Measurements from ENCODE around the gene ZNF41.

Gene ZNF41

GRCh38 chrX:47475476-47475875 lies 7.5 kb downstream of the ZNF41 start:
- POLR2A ChIA-PET (ENCODE audit: low non-redundant PET), result no interaction called here

GRCh38 chrX:47467106-47467505 lies 15.9 kb downstream of the ZNF41 start:
- no peak for DNase-seq (ENCODE audit: low spot score)
- POLR2A ChIA-PET (ENCODE audit: low non-redundant PET), result no interaction called here
- H3K27ac ChIP-seq, result no peak overlapping the region
- CTCF ChIA-PET, result no interaction called here
- no peak for TF ChIP-seq CTCF (conservative IDR thresholded peaks at IDR 0.05; ENCODE audit: low read depth)

More at GRCh38 chrX:47475476-47475875, 7.5 kb downstream of the ZNF41 start:
- H3K27ac ChIP-seq, result no peak overlapping the region
- no peak for TF ChIP-seq CTCF (conservative IDR thresholded peaks at IDR 0.05; ENCODE audit: low read depth)
- no peak for DNase-seq (ENCODE audit: low spot score)
- CTCF ChIA-PET, result no interaction called here

- ChIA-PET CTCF (no interaction called here), POLR2A (ENCODE audit: low non-redundant PET) (no interaction called here)
- H3K27ac ChIP-seq, result no peak overlapping the region
- no peak for TF ChIP-seq CTCF (conservative IDR thresholded peaks at IDR 0.05; ENCODE audit: low read depth)
- DNase-seq (ENCODE audit: low spot score), result no peak
These were observed 22.5 kb downstream of the ZNF41 start for GRCh38 chrX:47460561-47460960.

- CTCF ChIA-PET, result no interaction called here
- POLR2A ChIA-PET (ENCODE audit: low non-redundant PET), result no interaction called here
- DNase-seq (ENCODE audit: low spot score), result no peak
These were observed 24.5 kb downstream of the ZNF41 start for GRCh38 chrX:47458528-47458927.

GRCh38 chrX:47456080-47456479 lies 26.9 kb downstream of the ZNF41 start:
- POLR2A ChIA-PET (ENCODE audit: low non-redundant PET), result no interaction called here
- TF ChIP-seq CTCF (conservative IDR thresholded peaks at IDR 0.05; ENCODE audit: low read depth), result no peak
- CTCF ChIA-PET, result no interaction called here
- DNase-seq (ENCODE audit: low spot score), result no peak
- H3K27ac ChIP-seq, result no peak overlapping the region

More at GRCh38 chrX:47458528-47458927, 24.5 kb downstream of the ZNF41 start:
- no peak overlapping the region for H3K27ac ChIP-seq
- no peak for TF ChIP-seq CTCF (conservative IDR thresholded peaks at IDR 0.05; ENCODE audit: low read depth)

GRCh38 chrX:47452112-47452511 lies 30.9 kb downstream of the ZNF41 start:
- H3K27ac ChIP-seq, result no peak overlapping the region
- CTCF ChIA-PET, result interaction anchor here (1.2 kb wide), 1 partner anchor 68 kb away, joined by 3 read pairs; no protein-coding TSS in a partner anchor
- POLR2A ChIA-PET (ENCODE audit: low non-redundant PET), result no interaction called here
- DNase-seq (ENCODE audit: low spot score), result no peak
- no peak for TF ChIP-seq CTCF (conservative IDR thresholded peaks at IDR 0.05; ENCODE audit: low read depth)
